Measurements from ENCODE around the gene CDH12. TPM values are rescaled to one million over a fixed set of nuclear protein-coding genes. Genes with fewer than 3 reads are reported as not detected.
"Not testable (repeated sequence)": the region's sequence is repeated elsewhere in the genome, so short reads cannot be mapped to it uniquely, and the experiment has no call there.

The CDH12 gene
- not detected for total RNA-seq

GRCh38 chr5:22852807-22853660, at the start of gene CDH12:
Gene CDH12 (minus strand): TSS chr5:22853344.
- ChIA-PET POLR2A (no interaction called here), CTCF (no interaction called here)

GRCh38 chr5:22901885-22902284, 48.7 kb upstream of the CDH12 start:
- ChIA-PET POLR2A (no interaction called here), CTCF (no interaction called here)

GRCh38 chr5:22900801-22901310, 47.7 kb upstream of the CDH12 start:
- POLR2A ChIA-PET: no interaction called here
- CTCF ChIA-PET: no interaction called here

DNA sequence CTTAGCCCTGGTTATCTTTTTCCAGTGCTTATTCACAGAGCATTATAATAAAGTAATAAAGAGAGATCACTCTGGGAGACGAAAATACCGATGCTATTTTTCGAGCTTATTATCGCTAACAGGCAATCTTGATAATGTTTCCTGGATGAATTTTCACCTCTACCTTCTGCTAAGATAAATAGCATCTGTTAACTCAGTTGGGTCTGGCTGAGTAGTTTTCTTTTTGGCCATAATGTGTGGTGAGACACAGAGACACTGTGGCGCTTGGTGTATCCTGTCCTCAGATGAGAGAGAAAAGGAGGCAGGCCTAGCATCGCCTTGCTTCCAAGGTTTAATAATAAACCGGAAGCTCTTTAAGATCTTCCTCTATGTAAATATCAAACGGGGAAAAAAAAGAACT, 46.2 kb upstream of the CDH12 start:
- CTCF ChIA-PET: no interaction called here
- POLR2A ChIA-PET: no interaction called here

- ChIA-PET POLR2A (no interaction called here), CTCF (no interaction called here)
These were observed 43.0 kb upstream of the CDH12 start for GRCh38 chr5:22896152-22896551.

DNA sequence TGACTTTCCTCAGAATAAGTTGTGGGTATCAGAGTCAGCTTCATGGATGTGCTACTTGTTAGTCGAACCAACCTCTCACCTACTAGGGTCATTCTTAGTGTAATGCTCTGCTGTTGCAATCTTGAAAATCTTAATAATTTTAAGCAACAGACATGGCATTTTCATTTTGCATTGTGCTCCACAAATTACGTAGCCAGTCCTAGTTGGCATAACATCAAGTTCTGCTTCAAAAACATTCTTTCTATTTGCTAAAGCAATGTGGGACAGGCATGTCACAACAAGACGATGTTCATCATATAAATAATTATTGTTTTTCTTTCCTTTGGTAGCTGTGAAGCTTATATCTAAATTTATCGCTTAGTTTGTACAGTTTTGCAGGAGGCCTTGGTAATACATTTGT, 39.3 kb upstream of the CDH12 start:
- CTCF ChIA-PET: no interaction called here
- POLR2A ChIA-PET: no interaction called here

GRCh38 chr5:22889720-22890119, 36.6 kb upstream of the CDH12 start:
- CTCF ChIA-PET: no interaction called here
- POLR2A ChIA-PET: no interaction called here

DNA sequence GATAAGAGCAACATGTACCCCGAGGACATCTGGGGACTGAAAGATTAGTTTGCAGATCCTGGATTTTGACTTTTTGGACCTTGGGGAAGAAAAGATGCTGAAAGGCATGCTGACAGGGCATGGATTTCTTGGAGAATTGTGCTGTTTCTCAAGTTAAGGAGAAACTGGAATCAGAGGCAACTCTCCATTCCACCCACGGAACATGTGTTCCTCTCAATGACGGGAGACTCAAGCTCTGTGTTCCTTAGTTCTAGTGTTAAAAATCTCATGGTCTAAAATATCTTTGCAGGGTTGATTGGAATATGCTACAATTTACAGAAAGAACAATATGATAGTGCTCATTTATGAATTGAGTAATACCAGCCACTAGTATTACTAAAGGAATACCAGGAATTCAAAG, 34.4 kb upstream of the CDH12 start:
- CTCF ChIA-PET: no interaction called here
- POLR2A ChIA-PET: no interaction called here

DNA sequence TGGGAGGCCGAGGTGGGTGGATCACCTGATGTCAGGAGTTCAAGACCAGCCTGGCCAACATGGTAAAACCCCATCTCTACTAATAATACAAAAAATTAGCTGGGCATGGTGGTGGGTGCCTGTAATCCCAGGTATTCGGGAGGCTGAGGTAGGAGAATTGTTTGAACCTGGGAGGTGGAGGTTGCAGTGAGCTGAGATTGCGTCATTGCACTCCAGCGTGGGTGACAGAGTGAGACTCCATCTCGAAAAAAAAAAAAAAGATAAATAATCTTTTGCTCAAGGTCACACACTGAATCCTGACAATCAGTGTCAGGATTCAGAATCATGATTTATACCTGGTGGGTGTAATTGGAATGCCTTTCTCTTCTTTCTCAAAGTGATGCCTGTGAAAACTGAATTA, 5.8 kb upstream of the CDH12 start:
- POLR2A ChIA-PET, CTCF ChIA-PET: not testable (repeated sequence)

DNA sequence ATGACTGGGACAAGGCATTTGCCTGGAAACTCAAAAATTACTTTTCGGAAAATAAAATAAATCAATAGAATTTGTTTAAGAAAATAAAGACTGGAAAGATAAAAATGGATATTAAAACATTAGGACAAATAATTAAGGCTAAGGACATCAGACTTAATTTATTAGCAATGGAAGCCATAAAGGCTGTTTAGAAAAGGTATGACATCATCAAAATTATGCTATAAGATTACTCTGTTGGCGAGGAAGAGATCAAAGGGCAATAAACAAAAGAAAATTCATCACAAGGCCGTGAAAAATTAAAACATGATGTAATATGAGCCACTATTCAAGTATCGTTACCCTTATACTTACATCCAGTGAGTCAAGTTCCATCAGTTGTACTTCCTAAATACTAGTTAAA, 2.7 kb upstream of the CDH12 start:
- POLR2A ChIA-PET: no interaction called here
- CTCF ChIA-PET: no interaction called here

DNA sequence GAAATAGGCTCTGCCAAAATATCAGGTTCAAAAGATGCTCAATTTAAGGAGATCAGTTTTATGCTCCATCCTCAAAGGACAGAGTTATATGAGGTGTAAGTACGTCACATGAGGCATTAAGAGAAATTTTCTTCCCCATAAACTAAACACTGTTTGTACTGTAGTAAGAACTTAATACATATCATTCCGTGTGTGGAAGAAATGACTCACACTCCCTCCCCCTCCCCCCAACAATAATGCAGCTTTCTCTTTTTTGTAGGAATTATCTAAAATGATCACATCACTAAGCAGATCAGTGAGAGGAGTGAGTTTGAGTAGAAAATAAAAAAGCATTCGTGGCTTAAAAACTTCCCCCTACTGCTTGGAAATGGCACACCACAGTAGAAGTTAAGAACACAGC, 2.2 kb downstream of the CDH12 start:
- ChIA-PET CTCF (no interaction called here), POLR2A (no interaction called here)

GRCh38 chr5:22846693-22847092, 6.5 kb downstream of the CDH12 start:
- CTCF ChIA-PET: no interaction called here
- POLR2A ChIA-PET: no interaction called here

DNA sequence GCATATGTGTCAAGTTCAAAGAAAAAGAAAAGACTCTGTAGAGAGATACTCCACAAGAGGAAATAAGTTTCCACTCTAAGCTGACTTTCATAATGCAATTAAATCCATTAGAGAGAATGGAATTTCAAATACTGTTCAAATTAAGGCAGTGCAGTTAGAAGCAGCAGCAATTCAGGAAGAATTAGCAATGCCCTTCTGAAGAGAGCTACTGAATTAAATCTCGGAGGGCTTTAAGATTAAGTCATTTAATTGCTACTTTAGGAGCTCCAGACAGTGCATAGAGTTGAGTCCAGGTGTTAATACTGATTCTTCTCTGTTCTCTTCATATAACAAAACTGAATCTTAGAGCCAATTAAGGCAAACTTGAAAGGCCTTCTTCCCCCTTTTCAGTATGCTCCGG, 8.5 kb downstream of the CDH12 start:
- POLR2A ChIA-PET: no interaction called here
- CTCF ChIA-PET: no interaction called here

GRCh38 chr5:22844155-22844554, 9.0 kb downstream of the CDH12 start:
- ChIA-PET CTCF (no interaction called here), POLR2A (interaction anchor here (0.6 kb wide), 1 partner anchor 29 kb away, joined by 3 read pairs; no protein-coding TSS in a partner anchor)

DNA sequence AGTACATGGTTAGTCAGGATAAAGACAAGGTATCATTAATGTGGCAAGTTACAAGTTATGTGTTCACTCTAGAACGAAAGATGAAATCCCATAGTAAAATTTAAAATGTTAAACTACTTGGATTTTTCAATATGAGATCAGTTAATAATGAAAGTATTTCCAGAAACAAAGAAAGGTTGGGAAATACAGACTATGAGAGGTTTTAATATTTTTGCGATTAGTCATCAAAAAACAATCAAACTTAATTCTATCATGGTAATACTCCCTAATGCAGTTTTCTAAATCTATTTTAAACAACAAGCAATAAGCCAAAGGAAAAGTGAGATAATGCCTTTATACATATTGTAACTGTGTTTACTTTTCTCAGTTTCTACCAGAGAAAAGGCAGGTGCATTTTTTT, 10.6 kb downstream of the CDH12 start:
- POLR2A ChIA-PET: no interaction called here
- CTCF ChIA-PET: no interaction called here

- POLR2A ChIA-PET: no interaction called here
- CTCF ChIA-PET: no interaction called here
These were observed 15.3 kb downstream of the CDH12 start for GRCh38 chr5:22837803-22838202.

DNA sequence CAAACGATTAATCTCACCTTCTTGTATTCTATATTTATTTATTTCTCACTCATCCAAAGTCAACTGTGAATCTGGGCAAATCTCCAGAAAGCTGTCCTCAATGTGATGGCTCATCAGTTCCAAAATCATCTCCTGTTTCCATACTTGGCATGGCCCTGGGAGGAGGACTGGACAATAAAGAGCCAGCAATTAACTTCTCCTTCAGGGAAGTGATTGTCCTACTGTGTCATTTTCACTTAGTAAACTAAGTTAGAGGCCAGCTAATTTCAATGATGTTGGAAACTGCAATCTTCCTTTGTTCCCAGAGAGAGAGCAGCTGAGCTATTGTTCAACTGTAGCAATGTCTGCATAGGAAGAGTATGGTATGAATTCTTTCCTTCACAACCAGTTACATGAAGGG, 17.5 kb downstream of the CDH12 start:
- CTCF ChIA-PET: no interaction called here
- POLR2A ChIA-PET: no interaction called here

GRCh38 chr5:22793463-22793862, 59.7 kb downstream of the CDH12 start:
- ChIA-PET CTCF (no interaction called here), POLR2A (no interaction called here)

GRCh38 chr5:22787807-22788206, 65.3 kb downstream of the CDH12 start:
- CTCF ChIA-PET: no interaction called here

GRCh38 chr5:22787398-22787797, 65.7 kb downstream of the CDH12 start:
- ChIA-PET POLR2A (no interaction called here), CTCF (no interaction called here)

More at GRCh38 chr5:22787807-22788206, 65.3 kb downstream of the CDH12 start:
- POLR2A ChIA-PET: no interaction called here

GRCh38 chr5:22780756-22781155, 72.4 kb downstream of the CDH12 start:
- CTCF ChIA-PET: no interaction called here
- POLR2A ChIA-PET: no interaction called here

GRCh38 chr5:22779499-22779898, 73.6 kb downstream of the CDH12 start:
- POLR2A ChIA-PET: no interaction called here
- CTCF ChIA-PET: no interaction called here

All from activated CD8-positive, alpha-beta memory T cell treated with anti-CD3 and anti-CD28 coated beads for 36 hours (primary cell).